ENCODE results near the gene SPANXN5. TPM values are rescaled to one million over a fixed set of nuclear protein-coding genes. Genes with fewer than 3 reads are reported as not detected.
"Not testable (repeated sequence)": the region's sequence is repeated elsewhere in the genome, so short reads cannot be mapped to it uniquely, and the experiment has no call there.

Gene SPANXN5, protein sequence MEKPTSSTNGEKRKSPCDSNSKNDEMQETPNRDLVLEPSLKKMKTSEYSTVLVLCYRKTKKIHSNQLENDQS
- polyA plus RNA-seq: not detected

- H3K27ac Mint-ChIP-seq, H3K27me3 Mint-ChIP-seq, H3K4me1 Mint-ChIP-seq, H3K36me3 Mint-ChIP-seq, H3K9me3 Mint-ChIP-seq, H3K4me3 Mint-ChIP-seq: not testable (repeated sequence)
These were observed at the start of gene SPANXN5 for GRCh38 chrX:52797327-52797726. Gene SPANXN5 (minus strand): TSS chrX:52797427. CDS start chrX:52797348, 79 bp downstream.

DNA sequence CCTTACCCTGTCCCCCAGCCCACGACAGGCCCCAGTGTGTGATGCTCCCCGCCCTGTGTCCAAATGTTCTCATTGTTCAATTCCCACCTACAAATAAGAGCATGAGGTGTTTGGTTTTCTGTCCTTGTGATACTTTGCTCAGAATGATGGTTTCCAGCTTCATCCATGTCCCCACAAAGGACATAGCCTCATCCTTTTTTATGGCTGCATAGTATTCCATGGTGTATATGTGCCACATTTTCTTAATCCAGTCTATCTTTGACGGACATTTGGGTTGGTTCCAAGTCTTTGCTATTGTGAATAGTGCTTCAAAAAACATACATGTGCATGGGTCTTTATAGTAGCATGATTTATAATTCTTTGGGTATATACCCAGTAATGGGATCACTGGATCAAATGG is 46.4 kb upstream of the SPANXN5 start:
- H3K4me3 Mint-ChIP-seq, H3K27me3 Mint-ChIP-seq, H3K36me3 Mint-ChIP-seq, H3K27ac Mint-ChIP-seq, H3K4me1 Mint-ChIP-seq, H3K9me3 Mint-ChIP-seq: not testable (repeated sequence)

GRCh38 chrX:52839137-52839536 is 41.9 kb upstream of the SPANXN5 start:
- no peaks in the 10 kb centered on the region for H3K4me1 Mint-ChIP-seq
- no peaks in the 10 kb centered on the region for H3K9me3 Mint-ChIP-seq
- no peaks in the 10 kb centered on the region for H3K36me3 Mint-ChIP-seq
- H3K4me3 Mint-ChIP-seq: no peak overlapping the region
- no peaks in the 10 kb centered on the region for H3K27me3 Mint-ChIP-seq
- no peak overlapping the region for H3K27ac Mint-ChIP-seq

DNA sequence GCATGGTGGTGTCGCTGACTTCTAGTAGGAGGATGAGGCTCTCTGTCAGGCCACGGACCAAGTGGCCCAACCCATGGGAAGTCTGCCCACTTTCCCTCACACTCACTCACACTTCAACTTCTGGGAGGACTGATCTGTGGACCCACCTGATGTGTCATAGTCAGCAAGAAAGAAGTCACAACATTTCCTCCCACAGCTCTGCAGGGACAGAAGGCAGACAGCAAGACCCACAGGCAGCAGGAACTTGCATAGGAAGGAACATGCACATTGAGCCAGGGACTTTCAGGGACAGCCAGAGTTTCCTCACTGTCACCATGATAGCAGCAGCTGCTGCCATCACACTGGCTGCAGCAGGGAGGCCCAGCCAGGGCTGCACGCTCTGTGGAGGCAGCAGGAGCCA is 33.3 kb upstream of the SPANXN5 start:
- H3K4me3 Mint-ChIP-seq: no peak overlapping the region
- peaks cover 2% of the 10 kb centered on the region for H3K27me3 Mint-ChIP-seq
- H3K36me3 Mint-ChIP-seq: no peaks in the 10 kb centered on the region
- H3K9me3 Mint-ChIP-seq: no peaks in the 10 kb centered on the region
- H3K27ac Mint-ChIP-seq: no peak overlapping the region
- no peaks in the 10 kb centered on the region for H3K4me1 Mint-ChIP-seq

- no peak overlapping the region for H3K4me3 Mint-ChIP-seq
- no peak overlapping the region for H3K27ac Mint-ChIP-seq
- peaks cover 0 to 2% (median 0%) of the 10 kb centered on the region in 3 donors for H3K4me1 Mint-ChIP-seq
- no peaks in the 10 kb centered on the region for H3K36me3 Mint-ChIP-seq
- H3K27me3 Mint-ChIP-seq: peaks cover 7% of the 10 kb centered on the region
- H3K9me3 Mint-ChIP-seq: no peaks in the 10 kb centered on the region
These were observed 27.4 kb upstream of the SPANXN5 start for GRCh38 chrX:52824608-52825007.

- no peak overlapping the region for H3K27ac Mint-ChIP-seq
- peaks cover 0 to 2% (median 0%) of the 10 kb centered on the region in 3 donors for H3K4me1 Mint-ChIP-seq
- no peak overlapping the region for H3K4me3 Mint-ChIP-seq
- H3K27me3 Mint-ChIP-seq: peaks cover 9% of the 10 kb centered on the region
- no peaks in the 10 kb centered on the region for H3K9me3 Mint-ChIP-seq
- H3K36me3 Mint-ChIP-seq: no peaks in the 10 kb centered on the region
These were observed 24.0 kb upstream of the SPANXN5 start for GRCh38 chrX:52821079-52821760.

DNA sequence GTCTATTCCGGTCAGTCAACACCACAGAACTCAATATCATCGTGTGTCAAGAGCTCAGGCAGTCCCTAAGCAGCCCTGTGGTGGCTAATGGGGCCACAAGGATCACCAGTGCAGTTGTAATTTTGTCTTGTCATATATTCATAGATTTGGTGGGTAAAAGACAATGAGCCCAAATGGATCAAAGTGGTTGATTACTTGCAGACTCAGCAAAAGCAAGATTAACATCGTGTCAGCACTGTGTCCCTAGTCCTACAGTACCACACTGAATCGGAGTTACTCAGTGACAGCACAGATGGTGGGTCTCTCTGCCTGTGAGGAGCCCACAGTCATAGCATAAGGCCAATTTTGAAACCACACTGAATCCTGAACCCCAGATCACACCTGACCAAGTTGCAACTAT is 22.6 kb upstream of the SPANXN5 start:
- H3K4me3 Mint-ChIP-seq: no peak overlapping the region

DNA sequence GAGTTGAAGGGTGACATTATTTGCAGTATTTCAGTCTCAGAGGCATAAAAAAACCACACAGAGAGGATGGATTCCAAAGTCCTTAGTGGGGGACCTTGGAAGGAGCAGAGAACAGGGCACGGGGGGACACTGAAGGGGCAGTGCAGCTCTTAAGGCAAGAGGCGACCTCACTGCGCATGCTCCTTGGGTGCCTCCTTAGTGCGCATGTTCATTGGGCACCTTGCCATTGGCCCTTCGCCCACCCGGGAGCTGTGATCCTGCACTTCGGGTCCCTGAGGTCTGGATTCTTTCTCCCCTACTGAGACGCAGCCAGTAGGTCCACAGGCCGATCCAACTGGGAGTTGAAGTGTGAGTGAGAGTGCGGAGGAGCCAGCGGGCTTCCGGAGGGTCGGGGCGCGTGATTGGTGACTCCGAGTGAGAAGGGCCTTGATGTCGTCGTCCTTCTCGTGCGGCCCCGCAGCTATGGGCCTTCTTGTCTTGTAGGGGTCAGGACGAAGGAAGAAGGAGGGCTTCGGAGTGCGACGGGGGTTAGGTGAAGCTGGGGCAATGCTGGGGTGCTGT is 13.9 kb upstream of the SPANXN5 start, which contains the start of gene XAGE5:
Gene XAGE5 (plus strand): TSS at position 223 of the 561 bp plus-strand sequence. CDS start 1,280 bp downstream, outside the sequence.
- peaks cover 4% of the 10 kb centered on the region for H3K27me3 Mint-ChIP-seq
- H3K36me3 Mint-ChIP-seq: no peaks in the 10 kb centered on the region
- H3K27ac Mint-ChIP-seq: no peak within 1 kb of the TSS
- H3K4me3 Mint-ChIP-seq: no peak within 1 kb of the TSS
- H3K4me1 Mint-ChIP-seq: no peaks in the 10 kb centered on the region
- no peaks in the 10 kb centered on the region for H3K9me3 Mint-ChIP-seq

More for the DNA sequence above, 22.6 kb upstream of the SPANXN5 start:
- H3K27ac Mint-ChIP-seq: no peak overlapping the region
- H3K4me1 Mint-ChIP-seq: peaks cover 0 to 2% (median 0%) of the 10 kb centered on the region in 3 donors
- peaks cover 9% of the 10 kb centered on the region for H3K27me3 Mint-ChIP-seq
- H3K9me3 Mint-ChIP-seq: no peaks in the 10 kb centered on the region
- H3K36me3 Mint-ChIP-seq: no peaks in the 10 kb centered on the region

GRCh38 chrX:52804876-52805275 is 7.6 kb upstream of the SPANXN5 start:
- not testable (repeated sequence) for H3K4me3 Mint-ChIP-seq, H3K9me3 Mint-ChIP-seq, H3K27me3 Mint-ChIP-seq, H3K27ac Mint-ChIP-seq, H3K36me3 Mint-ChIP-seq, H3K4me1 Mint-ChIP-seq

GRCh38 chrX:52773504-52773903 is 23.7 kb downstream of the SPANXN5 start:
- not testable (repeated sequence) for H3K4me1 Mint-ChIP-seq, H3K9me3 Mint-ChIP-seq, H3K4me3 Mint-ChIP-seq, H3K27ac Mint-ChIP-seq, H3K36me3 Mint-ChIP-seq, H3K27me3 Mint-ChIP-seq

DNA sequence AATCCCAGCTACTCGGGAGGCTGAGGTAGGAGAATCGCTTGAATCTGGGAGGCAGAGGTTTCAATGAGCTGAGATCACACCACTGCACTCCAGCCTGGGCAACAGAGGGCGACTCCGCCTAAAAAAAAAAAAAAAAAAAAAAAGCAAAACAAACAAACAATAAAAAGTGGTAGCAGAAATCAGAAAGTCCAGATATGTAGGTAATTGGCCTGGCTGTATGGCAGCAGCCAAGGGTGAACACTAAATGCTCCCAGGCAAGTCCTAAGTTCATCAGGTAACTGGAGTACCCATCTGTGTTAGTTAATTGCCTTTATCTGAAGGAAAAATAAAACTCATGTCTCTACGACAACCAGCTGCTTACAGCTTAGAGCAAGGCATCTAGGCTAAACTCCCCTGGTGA is 31.2 kb downstream of the SPANXN5 start:
- not testable (repeated sequence) for H3K36me3 Mint-ChIP-seq

GRCh38 chrX:52750952-52751351 is 46.3 kb downstream of the SPANXN5 start, which contains the start of gene SSX2B:
Gene SSX2B (plus strand): TSS chrX:52751252. CDS start chrX:52752681, 1,429 bp downstream.
- H3K27ac Mint-ChIP-seq, H3K4me1 Mint-ChIP-seq, H3K36me3 Mint-ChIP-seq, H3K9me3 Mint-ChIP-seq, H3K4me3 Mint-ChIP-seq, H3K27me3 Mint-ChIP-seq: not testable (repeated sequence)

More for the DNA sequence above, 31.2 kb downstream of the SPANXN5 start:
- not testable (repeated sequence) for H3K27me3 Mint-ChIP-seq, H3K27ac Mint-ChIP-seq, H3K9me3 Mint-ChIP-seq, H3K4me1 Mint-ChIP-seq, H3K4me3 Mint-ChIP-seq

Other genes starting within 250 kb of the SPANXN5 start
- gene SSX7, start 142.5 kb downstream of the SPANXN5 start, polyA plus RNA-seq: not detected
- gene SSX2, start 90.2 kb downstream of the SPANXN5 start, polyA plus RNA-seq: not detected
- not detected for gene SSX2B, start 46.2 kb downstream of the SPANXN5 start, polyA plus RNA-seq
- gene XAGE5, start 13.9 kb upstream of the SPANXN5 start, polyA plus RNA-seq: not detected
- not detected for gene XAGE3, start 70.7 kb upstream of the SPANXN5 start, polyA plus RNA-seq
- 7.4 TPM for gene FAM156B, start 99.9 kb upstream of the SPANXN5 start, polyA plus RNA-seq
- 3.8 TPM for gene FAM156A, start 161.1 kb upstream of the SPANXN5 start, polyA plus RNA-seq